HK-2 (cell line): ENCODE results near the gene RMC1.
"Not testable (repeated sequence)": the region's sequence is repeated elsewhere in the genome, so short reads cannot be mapped to it uniquely, and the experiment has no call there.

Experiments
- DNase-seq: peaks from one replicate; pipeline ENCODE4 v3.0.0-alpha.2; 2018; ENCODE audit not compliant: unreplicated experiment

Gene RMC1

GRCh38 chr18:23531912-23532311 lies 28.6 kb downstream of the RMC1 start:
- no peak for DNase-seq

DNA sequence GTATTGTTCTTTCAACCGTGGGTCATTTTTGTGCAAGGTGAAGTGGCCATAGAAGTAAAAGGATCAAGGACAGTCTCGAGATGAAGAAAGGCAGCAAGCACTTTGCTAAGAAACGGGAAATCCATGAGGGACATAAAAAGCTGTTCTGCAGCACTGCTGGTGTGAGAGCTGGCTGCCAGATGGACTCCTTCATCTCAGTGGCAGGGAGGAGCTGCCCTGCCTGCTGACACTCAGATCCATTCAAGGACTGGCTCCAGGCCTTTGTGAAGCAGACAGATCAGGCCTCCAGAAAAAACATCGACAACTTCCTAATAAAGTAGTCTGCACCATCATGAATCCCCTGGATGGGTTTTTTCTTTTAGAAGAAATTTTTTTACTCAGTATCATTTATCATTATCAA lies 29.5 kb downstream of the RMC1 start:
- DNase-seq: no peak

- no peak for DNase-seq
These were observed 31.0 kb downstream of the RMC1 start for GRCh38 chr18:23534276-23534675.

DNA sequence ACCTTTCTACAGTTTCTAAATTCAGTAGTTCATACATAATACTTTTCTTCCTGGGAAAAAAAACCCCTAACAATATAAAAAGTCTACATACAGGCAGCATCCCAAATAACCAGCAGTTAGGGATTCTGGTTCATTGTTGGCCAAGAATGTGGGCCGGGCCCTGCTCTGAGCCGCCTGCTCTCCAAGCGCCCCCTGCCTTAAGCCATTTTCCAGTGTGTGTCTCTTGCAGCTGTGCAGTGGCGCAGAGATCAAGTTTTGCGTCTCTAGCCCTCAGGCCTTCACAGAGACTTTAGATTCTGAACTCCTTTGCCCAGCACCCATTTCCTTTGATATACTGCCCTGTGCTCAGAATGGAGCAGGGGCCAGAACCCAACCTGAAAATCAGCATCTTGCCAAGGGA lies 32.9 kb downstream of the RMC1 start:
- no peak for DNase-seq

GRCh38 chr18:23537274-23537673 lies 34.0 kb downstream of the RMC1 start:
- DNase-seq: no peak

DNA sequence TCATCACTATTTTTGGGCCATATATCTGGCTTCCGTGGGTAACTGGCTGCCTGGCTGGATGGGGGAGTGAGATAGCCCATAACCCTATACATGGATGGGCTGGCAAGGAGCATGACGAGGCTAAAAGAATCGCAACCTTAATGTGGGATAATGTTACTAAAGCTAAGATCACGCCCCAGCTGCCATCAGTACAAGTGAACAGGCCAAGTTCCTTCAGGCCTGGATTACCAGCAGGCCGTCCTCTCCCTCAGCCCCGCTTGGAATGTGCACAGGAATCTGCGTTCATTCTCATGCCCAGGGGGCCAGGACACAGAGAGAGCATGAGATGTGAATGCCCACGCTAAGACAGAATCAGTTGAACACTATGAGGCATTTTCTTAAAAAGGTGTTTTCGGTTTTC lies 34.7 kb downstream of the RMC1 start:
- DNase-seq: no peak

DNA sequence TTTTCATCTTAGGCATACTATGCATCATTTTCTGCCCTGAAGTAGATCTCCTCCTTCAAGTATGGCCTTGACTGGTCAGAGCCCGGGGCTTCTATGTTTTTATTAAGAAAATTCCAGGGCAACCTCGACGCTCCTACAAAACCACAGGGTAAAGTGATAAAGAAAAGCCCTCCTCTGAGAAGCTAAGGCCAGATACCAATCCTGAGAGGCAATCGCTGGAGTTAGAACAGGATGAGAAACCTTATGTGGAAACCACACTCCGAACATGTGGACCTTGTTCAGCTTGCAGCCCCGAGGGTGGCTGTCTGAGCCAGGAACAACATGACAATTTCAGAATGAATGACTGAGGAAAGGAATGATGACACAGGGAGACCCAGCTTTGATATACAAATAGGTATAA lies 35.6 kb downstream of the RMC1 start:
- DNase-seq: no peak

- no peak for DNase-seq
These were observed 36.0 kb downstream of the RMC1 start for GRCh38 chr18:23539296-23539695.

DNA sequence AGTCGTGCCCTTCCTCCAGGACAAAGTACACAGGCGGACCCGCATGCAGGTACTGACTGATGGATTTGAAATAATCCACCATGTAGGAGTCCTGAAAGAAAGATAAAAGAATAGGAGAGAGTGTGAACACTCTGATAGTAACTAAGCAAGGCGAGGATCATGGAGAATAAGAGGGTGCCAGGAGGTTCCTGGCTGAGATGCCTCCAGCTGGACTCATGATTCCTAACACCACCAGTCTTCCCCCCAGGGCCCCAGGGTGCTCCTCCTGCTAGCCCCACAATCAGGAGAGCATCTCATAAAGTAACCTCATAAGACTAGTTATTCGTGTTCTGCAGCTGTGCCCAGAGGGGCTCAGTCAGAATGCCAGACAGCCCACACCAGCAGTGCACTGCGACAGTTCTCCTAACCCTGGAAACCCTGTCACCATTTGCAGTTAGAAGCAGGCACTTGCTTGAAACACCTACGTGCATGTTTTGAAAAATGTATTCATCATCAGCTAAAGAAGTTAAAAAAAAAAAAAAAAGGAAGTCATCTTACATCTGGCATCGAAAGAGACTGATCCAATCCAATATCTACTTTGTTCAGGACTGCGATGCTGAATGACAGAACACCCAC lies 36.7 kb downstream of the RMC1 start:
- DNase-seq: no peak

DNA sequence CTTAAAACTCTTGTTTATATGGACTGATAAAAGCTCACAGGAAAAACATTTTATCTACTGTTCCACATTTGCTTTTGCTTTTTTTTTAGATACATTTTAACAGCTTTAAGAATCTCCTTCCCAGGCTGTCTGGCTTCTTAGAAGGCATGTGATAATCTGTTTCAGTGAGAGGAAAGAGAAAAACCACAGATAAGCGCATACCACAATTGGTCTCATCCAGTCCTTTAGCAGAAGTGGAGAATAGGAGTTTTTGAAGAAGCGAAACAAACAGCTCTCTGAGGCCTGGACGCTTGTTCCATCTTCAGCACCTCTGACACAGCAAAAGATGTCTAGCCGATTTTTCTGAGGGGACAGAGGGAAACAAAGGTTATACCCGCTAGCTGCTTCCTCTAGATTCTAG lies 37.6 kb downstream of the RMC1 start:
- DNase-seq: no peak

- DNase-seq: no peak
These were observed 38.2 kb downstream of the RMC1 start for GRCh38 chr18:23541349-23542093.

GRCh38 chr18:23542461-23542860 lies 39.1 kb downstream of the RMC1 start:
- no peak for DNase-seq

- DNase-seq: no peak
These were observed 42.0 kb downstream of the RMC1 start for GRCh38 chr18:23545247-23545789.

- no peak for DNase-seq
These were observed 44.0 kb downstream of the RMC1 start for GRCh38 chr18:23547306-23547705.

DNA sequence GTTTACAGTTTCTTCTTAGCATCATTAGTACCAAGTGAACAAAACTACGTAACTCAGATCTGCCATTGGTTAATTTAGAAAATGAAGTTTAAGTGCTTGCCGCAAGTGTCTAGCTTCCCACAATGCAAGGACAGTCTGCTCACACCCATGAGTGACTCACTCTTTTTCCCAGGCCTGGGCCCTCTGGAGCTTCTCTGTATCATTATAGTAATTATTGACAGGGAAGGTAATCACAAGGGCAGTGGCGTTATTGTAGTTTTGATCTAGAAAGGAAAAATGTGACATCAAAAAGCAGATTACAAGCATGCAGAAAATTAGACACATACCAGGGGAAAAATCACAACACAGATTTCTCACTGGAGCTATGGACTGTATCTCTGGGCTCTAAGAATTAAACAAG lies 44.5 kb downstream of the RMC1 start:
- DNase-seq: peak; percentile 48

- no peak for DNase-seq
These were observed 45.0 kb downstream of the RMC1 start for GRCh38 chr18:23548275-23548674.

GRCh38 chr18:23548719-23549118 lies 45.4 kb downstream of the RMC1 start:
- DNase-seq: no peak

DNA sequence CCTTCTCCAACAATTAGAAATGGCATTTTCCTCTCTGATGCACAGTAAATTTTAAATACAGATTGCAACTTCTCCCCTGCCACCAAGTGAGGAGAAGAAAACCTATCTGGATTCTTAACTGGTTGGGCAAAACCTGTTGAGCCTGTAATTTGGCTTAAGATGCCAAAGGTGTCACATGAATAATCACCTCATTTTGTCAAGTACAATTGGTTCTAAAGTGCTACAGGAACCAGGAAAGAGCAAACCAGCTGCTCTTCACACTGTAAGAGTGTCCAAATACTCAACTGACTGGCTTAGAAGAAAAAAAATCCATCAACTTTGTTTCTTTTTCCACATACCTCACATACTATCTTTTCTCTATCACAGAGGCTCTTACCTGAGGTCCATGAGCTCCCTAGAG lies 47.6 kb downstream of the RMC1 start:
- no peak for DNase-seq

DNA sequence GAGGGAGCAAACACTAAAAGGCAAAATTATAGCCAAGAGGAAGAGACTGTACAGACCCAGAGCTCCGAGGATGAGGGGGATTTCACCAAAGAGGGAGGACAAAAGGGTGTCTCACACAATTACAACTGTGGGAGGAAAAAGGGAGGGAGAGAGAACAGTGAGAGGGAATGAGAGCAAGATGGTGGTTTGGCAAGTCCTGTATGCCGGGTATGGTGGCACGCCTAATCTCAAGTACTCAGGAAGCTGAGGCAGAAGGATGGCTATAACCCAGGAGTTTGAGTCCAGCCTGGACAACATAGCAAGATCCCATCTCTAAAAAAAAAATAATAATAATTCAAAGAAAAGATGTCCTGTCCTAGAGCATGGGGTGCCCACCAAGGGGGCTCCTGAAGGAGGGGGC lies 48.7 kb downstream of the RMC1 start:
- DNase-seq: no peak

GRCh38 chr18:23552505-23552904 lies 49.2 kb downstream of the RMC1 start:
- DNase-seq: no peak

- no peak for DNase-seq
These were observed 50.6 kb downstream of the RMC1 start for GRCh38 chr18:23553887-23554286.

- DNase-seq: no peak
These were observed 53.0 kb downstream of the RMC1 start for GRCh38 chr18:23556145-23556780.

GRCh38 chr18:23557511-23557910 lies 54.2 kb downstream of the RMC1 start:
- DNase-seq: not testable (repeated sequence)
